Spleen (tissue), 7 donors: ENCODE results near the gene PDLIM7.

ENCODE experiments used
- CTCF ChIP-seq, 11 experiments: fragments of 200-600 bp in 7 of 11; fragments of 450-650 bp in 4 of 11; sonication (generic) in 4 of 11; IDR thresholded peaks in 8 of 11; conservative IDR thresholded peaks in 3 of 11; 1 replicate in 7 of 11; 2 replicates in 4 of 11; pipeline versions ENCODE4 v1.4.0 to v1.8.0; 2016 to 2021; ENCODE audit warnings: antibody characterized with exemption in 11 of 11, inconsistent platforms in 4 of 11, mild to moderate bottlenecking in 1 of 11
- POLR2A ChIP-seq, 3 donors: fragments of 450-650 bp; IDR thresholded peaks; one replicate each; pipeline ENCODE4 v1.5.1; 2017; ENCODE audit warnings: antibody characterized with exemption in 3 of 3, mild to moderate bottlenecking in 1 of 3
- donor health status: DM: no; HTN: no; CAD: no; lungs with moderate emphysema.
- donor health status: DM: no; HTN: no; CAD: no.
- donor health status: DM: no; HTN: no; CAD: no.

- TF ChIP-seq POLR2A (IDR thresholded peaks at IDR 0.05) (no peak), CTCF (IDR thresholded peaks at IDR 0.05 in 8 of 11, conservative IDR thresholded peaks at IDR 0.05 in 3 of 11) (peak in 6 of 11 experiments; percentile 39 to 75 (median 58))
Observed at GRCh38 chr5:177456591-177456964, 40.8 kb downstream of the PDLIM7 start.
